Stimulated activated naive CD8-positive, alpha-beta T cell treated with anti-CD3 and anti-CD28 coated beads, Interleukin-15, Interleukin-2, amounts not matched to agents 100 ng/mL and 50 ng/mL, for 24 hours (primary cell): ENCODE data around the gene TRIM45.

Source experiments
- H3K27ac Mint-ChIP-seq: one replicate; pipeline ENCODE4 v1.8.0; 2021; ENCODE audit warnings: mild to moderate bottlenecking, mixed read lengths
- H3K27me3 Mint-ChIP-seq: one replicate; pipeline ENCODE4 v1.8.0; 2021; ENCODE audit warnings: mixed read lengths
- H3K36me3 Mint-ChIP-seq: one replicate; pipeline ENCODE4 v1.8.0; 2021; ENCODE audit warnings: low read depth, mixed read lengths
- H3K4me1 Mint-ChIP-seq: one replicate; pipeline ENCODE4 v1.8.0; 2021; ENCODE audit warnings: low read depth, mixed read lengths
- H3K4me3 Mint-ChIP-seq: one replicate; pipeline ENCODE4 v1.8.0; 2021; ENCODE audit warnings: mild to moderate bottlenecking, mixed read lengths
- H3K9me3 Mint-ChIP-seq: one replicate; pipeline ENCODE4 v1.8.0; 2021; ENCODE audit warnings: mixed read lengths

TRIM45 gene

GRCh38 chr1:117097443-117097842, 24.1 kb downstream of the TRIM45 start:
- Mint-ChIP-seq H3K9me3 (no peaks in the 10 kb centered on the region), H3K27ac (no peak overlapping the region), H3K36me3 (peaks cover 91% of the 10 kb centered on the region), H3K27me3 (no peaks in the 10 kb centered on the region), H3K4me1 (peaks cover 17% of the 10 kb centered on the region), H3K4me3 (no peak overlapping the region)

- H3K4me3 Mint-ChIP-seq = no peak overlapping the region
- H3K27ac Mint-ChIP-seq = no peak overlapping the region
- no peaks in the 10 kb centered on the region for H3K27me3 Mint-ChIP-seq
- H3K4me1 Mint-ChIP-seq = peaks cover 20% of the 10 kb centered on the region
- H3K36me3 Mint-ChIP-seq = peaks cover 91% of the 10 kb centered on the region
- no peaks in the 10 kb centered on the region for H3K9me3 Mint-ChIP-seq
Measured at GRCh38 chr1:117096951-117097408, 24.6 kb downstream of the TRIM45 start.

- Mint-ChIP-seq H3K27ac (no peak overlapping the region), H3K9me3 (no peaks in the 10 kb centered on the region), H3K4me3 (no peak overlapping the region)
Measured at GRCh38 chr1:117094841-117095604, 26.5 kb downstream of the TRIM45 start.

GRCh38 chr1:117093870-117094621, 27.5 kb downstream of the TRIM45 start:
- H3K9me3 Mint-ChIP-seq = no peaks in the 10 kb centered on the region
- no peaks in the 10 kb centered on the region for H3K27me3 Mint-ChIP-seq
- no peak overlapping the region for H3K4me3 Mint-ChIP-seq
- H3K27ac Mint-ChIP-seq = peak overlapping the region; percentile 11
- H3K4me1 Mint-ChIP-seq = peaks cover 20% of the 10 kb centered on the region
- peaks cover 88% of the 10 kb centered on the region for H3K36me3 Mint-ChIP-seq

More at GRCh38 chr1:117094841-117095604, 26.5 kb downstream of the TRIM45 start:
- Mint-ChIP-seq H3K27me3 (no peaks in the 10 kb centered on the region), H3K4me1 (peaks cover 20% of the 10 kb centered on the region), H3K36me3 (peaks cover 94% of the 10 kb centered on the region)

- Mint-ChIP-seq H3K9me3 (no peaks in the 10 kb centered on the region), H3K4me3 (no peak overlapping the region), H3K27me3 (no peaks in the 10 kb centered on the region), H3K4me1 (peaks cover 20% of the 10 kb centered on the region), H3K27ac (no peak overlapping the region), H3K36me3 (peaks cover 85% of the 10 kb centered on the region)
Measured at GRCh38 chr1:117093091-117093534, 28.4 kb downstream of the TRIM45 start.

GRCh38 chr1:117092594-117092993, 29.0 kb downstream of the TRIM45 start:
- Mint-ChIP-seq H3K4me1 (peaks cover 20% of the 10 kb centered on the region), H3K9me3 (no peaks in the 10 kb centered on the region), H3K27ac (no peak overlapping the region), H3K36me3 (peaks cover 85% of the 10 kb centered on the region), H3K4me3 (no peak overlapping the region), H3K27me3 (no peaks in the 10 kb centered on the region)

- Mint-ChIP-seq H3K27ac (no peak overlapping the region), H3K36me3 (peaks cover 83% of the 10 kb centered on the region), H3K4me1 (peaks cover 20% of the 10 kb centered on the region), H3K27me3 (no peaks in the 10 kb centered on the region), H3K4me3 (no peak overlapping the region), H3K9me3 (no peaks in the 10 kb centered on the region)
Measured at GRCh38 chr1:117089996-117090395, 31.6 kb downstream of the TRIM45 start.

GRCh38 chr1:117087686-117088085, 33.9 kb downstream of the TRIM45 start:
- Mint-ChIP-seq H3K36me3 (peaks cover 81% of the 10 kb centered on the region), H3K27me3 (no peaks in the 10 kb centered on the region), H3K27ac (no peak overlapping the region), H3K4me1 (peaks cover 22% of the 10 kb centered on the region), H3K9me3 (no peaks in the 10 kb centered on the region), H3K4me3 (no peak overlapping the region)

GRCh38 chr1:117084231-117084630, 37.3 kb downstream of the TRIM45 start:
- H3K27ac Mint-ChIP-seq = peak overlapping the region; percentile 90
- no peaks in the 10 kb centered on the region for H3K27me3 Mint-ChIP-seq
- H3K4me3 Mint-ChIP-seq = no peak overlapping the region
- peaks cover 78% of the 10 kb centered on the region for H3K36me3 Mint-ChIP-seq
- peaks cover 32% of the 10 kb centered on the region for H3K4me1 Mint-ChIP-seq
- no peaks in the 10 kb centered on the region for H3K9me3 Mint-ChIP-seq

GRCh38 chr1:117079737-117080136, 41.8 kb downstream of the TRIM45 start:
- H3K27me3 Mint-ChIP-seq = no peaks in the 10 kb centered on the region
- H3K4me3 Mint-ChIP-seq = no peak overlapping the region
- no peak overlapping the region for H3K27ac Mint-ChIP-seq
- H3K4me1 Mint-ChIP-seq = peaks cover 64% of the 10 kb centered on the region
- no peaks in the 10 kb centered on the region for H3K9me3 Mint-ChIP-seq
- peaks cover 88% of the 10 kb centered on the region for H3K36me3 Mint-ChIP-seq

- Mint-ChIP-seq H3K4me1 (peaks cover 44% of the 10 kb centered on the region), H3K9me3 (no peaks in the 10 kb centered on the region), H3K27ac (peak overlapping the region; percentile 98), H3K27me3 (no peaks in the 10 kb centered on the region), H3K36me3 (peaks cover 87% of the 10 kb centered on the region), H3K4me3 (peak overlapping the region; percentile 43)
Measured at GRCh38 chr1:117077267-117077666, 44.3 kb downstream of the TRIM45 start.

- Mint-ChIP-seq H3K36me3 (peaks cover 86% of the 10 kb centered on the region), H3K4me3 (peak overlapping the region; percentile 42), H3K27me3 (no peaks in the 10 kb centered on the region), H3K9me3 (no peaks in the 10 kb centered on the region), H3K4me1 (peaks cover 38% of the 10 kb centered on the region), H3K27ac (peak overlapping the region; percentile 88)
Measured at GRCh38 chr1:117076648-117077047, 44.9 kb downstream of the TRIM45 start.

- Mint-ChIP-seq H3K36me3 (peaks cover 82% of the 10 kb centered on the region), H3K27me3 (no peaks in the 10 kb centered on the region), H3K4me1 (peaks cover 29% of the 10 kb centered on the region), H3K27ac (no peak overlapping the region), H3K4me3 (no peak overlapping the region), H3K9me3 (no peaks in the 10 kb centered on the region)
Measured at GRCh38 chr1:117070124-117070523, 51.4 kb downstream of the TRIM45 start.

GRCh38 chr1:117069220-117069844, 52.2 kb downstream of the TRIM45 start:
- Mint-ChIP-seq H3K36me3 (peaks cover 75% of the 10 kb centered on the region), H3K4me1 (peaks cover 28% of the 10 kb centered on the region), H3K27me3 (no peaks in the 10 kb centered on the region), H3K27ac (peak overlapping the region; percentile 8), H3K9me3 (no peaks in the 10 kb centered on the region), H3K4me3 (no peak overlapping the region)

GRCh38 chr1:117068580-117068979, 53.0 kb downstream of the TRIM45 start:
- Mint-ChIP-seq H3K27me3 (no peaks in the 10 kb centered on the region), H3K4me3 (no peak overlapping the region), H3K27ac (no peak overlapping the region), H3K36me3 (peaks cover 68% of the 10 kb centered on the region), H3K9me3 (no peaks in the 10 kb centered on the region), H3K4me1 (peaks cover 34% of the 10 kb centered on the region)
